Measurements from ENCODE around the gene TNRC6B.

GRCh38 chr22:40243891-40244290 lies 66.2 kb downstream of the TNRC6B start:
- TF ChIP-seq CTCF (IDR thresholded peaks at IDR 0.05), result no peak
- no peak for TF ChIP-seq TEAD1 (CRISPR knock-in tag; IDR thresholded peaks at IDR 0.05)
- TF ChIP-seq STAT6 (CRISPR knock-in tag; conservative IDR thresholded peaks at IDR 0.05; ENCODE audit: low read depth), result no peak
- TF ChIP-seq KAT7 (CRISPR knock-in tag; IDR thresholded peaks at IDR 0.05; ENCODE audit: borderline replicate concordance), result no peak
- TF ChIP-seq ATF3 (CRISPR knock-in tag; conservative IDR thresholded peaks at IDR 0.05), result no peak
- no peak for TF ChIP-seq PRDM15 (CRISPR knock-in tag; IDR thresholded peaks at IDR 0.05)
- TF ChIP-seq ZNF121 (CRISPR knock-in tag; IDR thresholded peaks at IDR 0.05), result no peak
- no peak for TF ChIP-seq ZSCAN18 (CRISPR knock-in tag; IDR thresholded peaks at IDR 0.05)
- TF ChIP-seq SP1 (CRISPR knock-in tag; conservative IDR thresholded peaks at IDR 0.05), result no peak
- TF ChIP-seq TEAD4 (CRISPR knock-in tag; IDR thresholded peaks at IDR 0.05), result no peak
- TF ChIP-seq JUN (CRISPR knock-in tag; IDR thresholded peaks at IDR 0.05), result no peak
- no peak for TF ChIP-seq ZNF512 (CRISPR knock-in tag; IDR thresholded peaks at IDR 0.05; ENCODE audit: borderline replicate concordance)
- no peak for TF ChIP-seq NR2C2 (CRISPR knock-in tag; IDR thresholded peaks at IDR 0.05)
- no peak for TF ChIP-seq IRF2 (CRISPR knock-in tag; IDR thresholded peaks at IDR 0.05; ENCODE audit: borderline replicate concordance, low read depth)
